Neural progenitor cell (in vitro differentiated cells): ENCODE measurements around the gene CHCT1. TPM values are rescaled to one million over a fixed set of nuclear protein-coding genes. Genes with fewer than 3 reads are reported as not detected.
"Not testable (repeated sequence)": the region's sequence is repeated elsewhere in the genome, so short reads cannot be mapped to it uniquely, and the experiment has no call there.

Experiments used
- DNase-seq: peaks from one replicate; pipeline ENCODE4 v3.0.0-alpha.2; 2016; ENCODE audit warnings: low spot score
- H2AFZ ChIP-seq: fragments of 200-600 bp; sonication (generic); replicated peaks from 2 replicates; pipeline ENCODE4 v1.6.1; 2016; ENCODE audit warnings: antibody characterized with exemption
- H3F3A ChIP-seq: fragments of 200-600 bp; sonication (generic); 2 replicates; pipeline ENCODE4 v1.6.1; 2016; ENCODE audit warnings: antibody characterized with exemption, low read depth
- H3K27ac ChIP-seq: fragments of 200-600 bp; sonication (generic); 2 replicates; pipeline ENCODE4 v1.5.1; 2016; ENCODE audit warnings: mild to moderate bottlenecking
- H3K27me3 ChIP-seq: fragments of 200-600 bp; sonication (generic); 2 replicates; pipeline ENCODE4 v1.6.1; 2016; ENCODE audit warnings: mild to moderate bottlenecking, moderate library complexity
- H3K36me3 ChIP-seq: fragments of 200-600 bp; sonication (generic); 2 replicates; pipeline ENCODE4 v1.5.1; 2016
- H3K4me1 ChIP-seq: fragments of 200-600 bp; sonication (generic); 2 replicates; pipeline ENCODE4 v1.6.1; 2016; ENCODE audit warnings: mixed run types
- H3K4me2 ChIP-seq: fragments of 200-600 bp; sonication (generic); 2 replicates; pipeline ENCODE4 v1.6.1; 2016
- H3K4me3 ChIP-seq: fragments of 200-600 bp; sonication (generic); 2 replicates; pipeline ENCODE4 v1.5.1; 2016
- H3K79me2 ChIP-seq: fragments of 200-600 bp; sonication (generic); 2 replicates; pipeline ENCODE4 v1.6.1; 2016; ENCODE audit warnings: low read depth
- H3K9ac ChIP-seq: fragments of 200-600 bp; sonication (generic); 2 replicates; pipeline ENCODE4 v1.6.1; 2016
- H3K9me3 ChIP-seq: fragments of 200-600 bp; sonication (generic); 2 replicates; pipeline ENCODE4 v1.5.1; 2016; ENCODE audit warnings: low read depth
- H4K20me1 ChIP-seq: fragments of 200-600 bp; sonication (generic); 2 replicates; pipeline ENCODE4 v1.6.1; 2016; ENCODE audit warnings: low read depth
- H3K27ac Mint-ChIP-seq: 3 replicates; pipeline ENCODE4 v1.8.0; 2021; ENCODE audit warnings: mixed read lengths
- H3K27me3 Mint-ChIP-seq: 2 replicates; pipeline ENCODE4 v1.8.0; 2022; ENCODE audit warnings: low read depth, mild to moderate bottlenecking, inconsistent platforms, moderate library complexity, mixed read lengths; ENCODE audit not compliant: insufficient read depth
- H3K36me3 Mint-ChIP-seq: 3 replicates; pipeline ENCODE4 v1.8.0; 2021; ENCODE audit warnings: mixed read lengths
- H3K4me1 Mint-ChIP-seq: 3 replicates; pipeline ENCODE4 v1.8.0; 2021; ENCODE audit warnings: mixed read lengths
- H3K4me3 Mint-ChIP-seq: 3 replicates; pipeline ENCODE4 v1.8.0; 2021; ENCODE audit warnings: mild to moderate bottlenecking, moderate library complexity, mixed read lengths
- H3K9me3 Mint-ChIP-seq: 3 replicates; pipeline ENCODE4 v1.8.0; 2020; ENCODE audit warnings: mixed read lengths
- CTCF ChIP-seq: fragments of 200-600 bp; sonication (generic); IDR thresholded peaks from 2 replicates; pipeline ENCODE4 v1.5.1; 2017; ENCODE audit warnings: antibody characterized with exemption, mild to moderate bottlenecking
- EZH2 ChIP-seq: fragments of 200-600 bp; sonication (generic); IDR thresholded peaks from 2 replicates; pipeline ENCODE4 v1.6.1; 2017; ENCODE audit warnings: antibody characterized with exemption, mild to moderate bottlenecking, moderate library complexity
- EZH2phosphoT487 ChIP-seq: fragments of 200-600 bp; sonication (generic); IDR thresholded peaks from 2 replicates; pipeline ENCODE4 v1.6.1; 2017; ENCODE audit warnings: antibody characterized with exemption
- total RNA-seq: library from RNA; depleted of rRNA; stranded (reverse); fragments of >200 nt; gene quantifications from 2 replicates; pipeline ENCODE4 v1.2.3, GENCODE V29; 2015; ENCODE audit warnings: low replicate concordance

Gene CHCT1
- total RNA-seq: 0.77 TPM in 1 of 2 replicates, not detected in the other

GRCh38 chr17:60422162-60422665 lies at the start of gene CHCT1:
Gene CHCT1, plus strand, starts transcription at chr17:60422489. Its CDS starts 104 bp downstream, at chr17:60422593.
- Histone ChIP-seq H3K27ac (no peak within 1 kb of the TSS), H3K9ac (no peak within 1 kb of the TSS), H3K4me3 (peak within 1 kb of the TSS; percentile 59), H3K4me1 (peaks cover 4% of the 10 kb centered on the region), H2AFZ (peak within 1 kb of the TSS; percentile 93), H3K27me3 (peaks cover 14% of the 10 kb centered on the region), H3F3A (peaks cover 6% of the 10 kb centered on the region), H3K36me3 (no peaks in the 10 kb centered on the region), H3K9me3 (no peaks in the 10 kb centered on the region), H4K20me1 (no peaks in the 10 kb centered on the region), H3K79me2 (no peaks in the 10 kb centered on the region), H3K4me2 (peak within 1 kb of the TSS; percentile 79)
- Mint-ChIP-seq H3K27me3 (peaks cover 8% of the 10 kb centered on the region), H3K27ac (peak within 1 kb of the TSS; percentile 89), H3K4me1 (peaks cover 6% of the 10 kb centered on the region), H3K36me3 (no peaks in the 10 kb centered on the region), H3K4me3 (peak within 1 kb of the TSS; percentile 84), H3K9me3 (no peaks in the 10 kb centered on the region)
- no peak for DNase-seq
- TF ChIP-seq EZH2 (no peak), CTCF (no peak), EZH2phosphoT487 (no peak)

GRCh38 chr17:60372790-60373483 lies 49.4 kb upstream of the CHCT1 start:
- Histone ChIP-seq H3K4me3 (no peak overlapping the region), H3K9me3 (no peaks in the 10 kb centered on the region), H3K36me3 (no peaks in the 10 kb centered on the region), H4K20me1 (peaks cover 4% of the 10 kb centered on the region), H3K27me3 (no peaks in the 10 kb centered on the region), H3K4me1 (peaks cover 8% of the 10 kb centered on the region), H3K79me2 (peaks cover 66% of the 10 kb centered on the region), H3K27ac (no peak overlapping the region), H2AFZ (no peak overlapping the region), H3K9ac (no peak overlapping the region), H3K4me2 (no peak overlapping the region), H3F3A (peaks cover 5% of the 10 kb centered on the region)
- H3K9me3 Mint-ChIP-seq: no peaks in the 10 kb centered on the region
- H3K27me3 Mint-ChIP-seq: no peaks in the 10 kb centered on the region
- no peaks in the 10 kb centered on the region for H3K4me1 Mint-ChIP-seq
- H3K4me3 Mint-ChIP-seq: no peak overlapping the region
- no peak for TF ChIP-seq CTCF
- no peak overlapping the region for H3K27ac Mint-ChIP-seq
- H3K36me3 Mint-ChIP-seq: no peaks in the 10 kb centered on the region
- no peak for DNase-seq

- H4K20me1 ChIP-seq, H3K4me3 ChIP-seq, H3K27me3 ChIP-seq, H3K27ac ChIP-seq, H3K27me3 Mint-ChIP-seq, H2AFZ ChIP-seq, H3K36me3 ChIP-seq, H3K9me3 Mint-ChIP-seq, H3K27ac Mint-ChIP-seq, H3K4me2 ChIP-seq, H3K4me1 Mint-ChIP-seq, H3K9ac ChIP-seq, DNase-seq, H3K4me3 Mint-ChIP-seq, H3F3A ChIP-seq, H3K4me1 ChIP-seq, H3K9me3 ChIP-seq, H3K36me3 Mint-ChIP-seq: not testable (repeated sequence)
- H3K79me2 ChIP-seq: peaks cover 52% of the 10 kb centered on the region
Observed at GRCh38 chr17:60378187-60378586, 44.1 kb upstream of the CHCT1 start.

- H3K4me3 Mint-ChIP-seq, H3K4me1 Mint-ChIP-seq, H3F3A ChIP-seq, H3K9me3 ChIP-seq, H3K27ac Mint-ChIP-seq, H3K27ac ChIP-seq, H3K4me1 ChIP-seq, DNase-seq, H3K4me2 ChIP-seq, H3K9me3 Mint-ChIP-seq, H3K36me3 ChIP-seq, H2AFZ ChIP-seq, H3K9ac ChIP-seq, H3K36me3 Mint-ChIP-seq, H3K27me3 Mint-ChIP-seq, H3K4me3 ChIP-seq, H3K27me3 ChIP-seq: not testable (repeated sequence)
- H4K20me1 ChIP-seq: peaks cover 15% of the 10 kb centered on the region
- peaks cover 54% of the 10 kb centered on the region for H3K79me2 ChIP-seq
Observed at GRCh38 chr17:60379461-60379860, 42.8 kb upstream of the CHCT1 start.
